Nasal cavity respiratory epithelium epithelial cell of viscerocranial mucosa (primary cell): ENCODE measurements around the gene RCAN1. TPM values are rescaled to one million over a fixed set of nuclear protein-coding genes. Genes with fewer than 3 reads are reported as not detected.

ENCODE experiments used
- total RNA-seq: library from RNA; depleted of rRNA; stranded (reverse); fragments of >200 nt; gene quantifications from 2 replicates; pipeline ENCODE4 v1.2.3, GENCODE V29; 2014

RCAN1 gene
- 44.4 and 96.4 TPM in 2 replicates for total RNA-seq

DNA sequence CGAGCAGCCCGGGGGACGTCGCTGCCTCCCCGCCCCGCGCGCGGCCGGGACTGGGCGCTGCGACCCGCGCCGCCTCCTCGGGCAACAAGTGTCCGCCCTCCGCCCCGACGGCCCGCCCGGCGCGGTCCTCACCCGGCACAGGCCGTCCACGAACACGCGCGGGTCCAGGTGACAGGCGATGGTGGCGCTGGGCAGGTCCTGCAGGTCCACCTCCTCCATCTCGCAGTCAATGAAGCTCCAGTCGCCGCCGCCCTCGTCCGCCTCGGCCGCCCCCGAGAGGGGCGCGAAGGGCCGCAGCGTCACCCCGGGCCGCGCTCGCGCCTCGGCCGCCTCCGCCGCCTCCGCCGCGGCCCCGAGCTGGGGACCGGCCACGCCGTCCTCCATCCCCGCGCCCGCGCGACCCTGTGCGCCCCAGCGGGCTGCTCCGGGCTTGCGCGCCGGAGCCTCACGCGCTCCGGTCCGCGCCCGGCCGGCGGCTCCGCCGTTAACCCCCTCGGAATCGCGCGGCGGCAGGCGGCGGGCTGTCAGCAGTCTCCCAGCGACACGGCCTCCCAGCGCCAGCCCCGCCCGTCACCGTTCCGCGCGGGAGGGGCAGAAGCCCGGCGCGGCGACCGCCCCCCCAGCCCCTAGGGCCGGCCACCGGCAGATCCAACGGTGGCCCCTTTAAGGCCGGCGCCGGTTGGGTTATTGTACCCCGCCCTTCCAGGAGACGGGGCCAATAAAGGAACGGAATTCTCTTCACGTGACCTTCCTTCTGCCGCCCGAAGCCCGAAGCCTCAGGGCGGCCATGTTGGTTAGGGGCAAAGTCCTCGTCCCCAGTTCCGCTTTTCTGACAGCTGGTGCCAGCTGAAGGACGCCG lies at the start of gene RCAN1:
TSS of gene RCAN1 (minus strand) at position 486 of the 859 bp plus-strand sequence. CDS start at position 384, 102 bp downstream.

DNA sequence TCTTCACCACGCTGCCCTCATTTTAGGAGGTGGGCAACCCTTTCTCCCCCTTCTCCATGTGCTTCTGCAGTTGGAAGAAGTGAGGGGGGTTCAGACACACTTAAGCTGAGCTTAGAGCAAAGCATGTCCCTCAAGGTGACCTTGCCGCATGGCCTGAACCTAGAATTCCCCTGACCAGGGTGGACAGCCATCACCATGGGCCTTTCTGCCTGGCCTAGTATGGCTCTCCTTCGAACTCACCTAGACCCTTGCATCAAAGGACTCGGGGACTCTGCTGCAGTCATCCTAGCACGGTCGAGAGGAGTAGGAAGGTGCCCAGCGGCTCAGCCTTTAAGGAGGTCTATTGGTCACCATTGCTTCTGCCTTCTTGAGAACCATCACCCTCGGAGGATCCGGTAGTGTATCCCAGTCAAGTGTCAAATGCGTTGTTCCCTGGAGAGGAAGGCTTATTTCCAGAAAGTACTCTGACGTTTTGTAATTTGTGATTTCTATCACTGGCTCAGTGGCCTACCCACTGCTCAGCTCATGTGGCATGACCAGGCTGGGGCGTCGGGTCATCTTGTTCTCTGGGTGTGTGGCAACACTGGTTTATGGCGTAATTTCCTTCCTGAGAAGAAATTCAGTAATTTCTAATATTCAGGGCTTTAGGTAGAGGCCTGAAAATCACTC lies 103.0 kb downstream of the RCAN1 start, which contains the start of gene KCNE1:
TSS of gene KCNE1 (minus strand) at position 424 of the 669 bp plus-strand sequence. CDS start 62,576 bp downstream, outside the sequence.

Other genes with a start within 250 kb of the RCAN1 start
- gene SMIM11, start 239.6 kb downstream of the RCAN1 start, total RNA-seq, result 4.0 and 7.2 TPM in 2 replicates
- gene SMIM34, start 191.2 kb downstream of the RCAN1 start, total RNA-seq, result 0.14 and 2.4 TPM in 2 replicates
- gene KCNE1, start 102.9 kb downstream of the RCAN1 start, total RNA-seq, result 0.34 and 0.71 TPM in 2 replicates
- under 0.01 and 0.71 TPM in 2 replicates for gene CLIC6, start 53.9 kb upstream of the RCAN1 start, total RNA-seq